Measurements from ENCODE around the gene SMAD2.

The SMAD2 gene

DNA sequence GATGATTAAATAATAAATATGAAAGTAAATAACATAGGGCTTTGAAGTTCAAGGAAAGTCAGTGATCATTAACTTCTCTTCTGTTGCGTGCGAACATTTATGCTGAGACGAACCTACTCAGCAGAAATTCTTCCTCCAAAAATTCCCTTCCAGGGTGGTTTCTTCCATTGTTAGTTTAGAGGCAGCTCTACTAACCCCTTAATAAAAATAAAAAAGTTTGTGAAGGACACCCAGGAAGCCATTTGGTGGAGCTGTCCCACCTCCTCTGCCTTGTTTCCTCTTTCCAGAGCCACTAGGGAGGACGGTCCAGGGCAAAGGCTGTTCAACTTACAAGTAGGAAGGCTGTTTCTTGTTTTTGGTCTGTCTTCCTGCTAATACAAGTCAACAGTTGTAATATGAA, 2.1 kb upstream of the SMAD2 start:
- no peak for DNase-seq (ENCODE audit: low read depth)
- TF ChIP-seq, protein P1, sequence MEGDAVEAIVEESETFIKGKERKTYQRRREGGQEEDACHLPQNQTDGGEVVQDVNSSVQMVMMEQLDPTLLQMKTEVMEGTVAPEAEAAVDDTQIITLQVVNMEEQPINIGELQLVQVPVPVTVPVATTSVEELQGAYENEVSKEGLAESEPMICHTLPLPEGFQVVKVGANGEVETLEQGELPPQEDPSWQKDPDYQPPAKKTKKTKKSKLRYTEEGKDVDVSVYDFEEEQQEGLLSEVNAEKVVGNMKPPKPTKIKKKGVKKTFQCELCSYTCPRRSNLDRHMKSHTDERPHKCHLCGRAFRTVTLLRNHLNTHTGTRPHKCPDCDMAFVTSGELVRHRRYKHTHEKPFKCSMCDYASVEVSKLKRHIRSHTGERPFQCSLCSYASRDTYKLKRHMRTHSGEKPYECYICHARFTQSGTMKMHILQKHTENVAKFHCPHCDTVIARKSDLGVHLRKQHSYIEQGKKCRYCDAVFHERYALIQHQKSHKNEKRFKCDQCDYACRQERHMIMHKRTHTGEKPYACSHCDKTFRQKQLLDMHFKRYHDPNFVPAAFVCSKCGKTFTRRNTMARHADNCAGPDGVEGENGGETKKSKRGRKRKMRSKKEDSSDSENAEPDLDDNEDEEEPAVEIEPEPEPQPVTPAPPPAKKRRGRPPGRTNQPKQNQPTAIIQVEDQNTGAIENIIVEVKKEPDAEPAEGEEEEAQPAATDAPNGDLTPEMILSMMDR (IDR thresholded peaks at IDR 0.05; ENCODE audit: low read length, missing control alignments), result no peak
- no peak overlapping the region for H3K4me3 ChIP-seq (replicated peaks; ENCODE audit: low read depth, low read length)

DNA sequence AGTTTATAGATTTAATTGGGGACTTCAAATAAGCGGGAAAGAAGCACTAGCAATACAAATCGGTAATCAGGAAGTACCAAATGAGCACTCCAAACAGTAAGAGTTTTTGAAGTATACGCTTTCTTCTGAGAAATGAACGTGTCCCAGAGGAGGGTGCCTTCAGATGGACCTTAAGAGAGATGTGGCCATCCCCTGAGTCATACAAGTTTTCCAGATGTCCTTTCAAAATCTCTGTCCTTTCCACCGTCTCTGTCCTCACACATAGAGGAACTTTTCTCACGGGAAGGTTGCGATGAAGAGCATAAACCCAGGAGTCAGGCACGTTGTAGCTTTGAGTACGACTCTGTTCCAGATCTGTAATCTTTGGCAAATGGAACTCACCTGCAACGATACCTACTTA, 1.7 kb upstream of the SMAD2 start:
- H3K4me3 ChIP-seq (replicated peaks; ENCODE audit: low read depth, low read length), result no peak overlapping the region
- TF ChIP-seq, protein P1 (IDR thresholded peaks at IDR 0.05; ENCODE audit: low read length, missing control alignments), result no peak
- no peak for DNase-seq (ENCODE audit: low read depth)

DNA sequence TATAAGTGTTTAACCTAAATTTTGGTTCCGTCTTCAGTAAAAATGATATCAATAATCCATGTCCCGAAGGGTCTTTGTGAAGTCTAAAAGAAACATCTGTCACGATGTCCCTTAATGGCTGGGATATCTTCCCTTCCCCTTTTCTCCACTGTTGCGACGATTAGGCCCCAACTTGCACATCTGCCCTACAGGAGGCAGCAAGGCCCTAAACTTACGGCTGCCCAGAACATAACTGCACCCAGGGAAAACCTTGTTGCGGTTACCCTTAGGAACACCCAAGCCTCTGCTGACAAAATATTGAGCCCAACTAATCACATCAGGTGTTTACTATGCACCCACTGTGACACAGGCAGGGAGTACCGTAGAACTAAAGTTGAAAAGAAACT, 1.3 kb upstream of the SMAD2 start:
- peak overlapping the region; percentile 92 for H3K4me3 ChIP-seq (replicated peaks; ENCODE audit: low read depth, low read length)
- TF ChIP-seq, protein P1 (IDR thresholded peaks at IDR 0.05; ENCODE audit: low read length, missing control alignments), result no peak
- DNase-seq (ENCODE audit: low read depth), result no peak

DNA sequence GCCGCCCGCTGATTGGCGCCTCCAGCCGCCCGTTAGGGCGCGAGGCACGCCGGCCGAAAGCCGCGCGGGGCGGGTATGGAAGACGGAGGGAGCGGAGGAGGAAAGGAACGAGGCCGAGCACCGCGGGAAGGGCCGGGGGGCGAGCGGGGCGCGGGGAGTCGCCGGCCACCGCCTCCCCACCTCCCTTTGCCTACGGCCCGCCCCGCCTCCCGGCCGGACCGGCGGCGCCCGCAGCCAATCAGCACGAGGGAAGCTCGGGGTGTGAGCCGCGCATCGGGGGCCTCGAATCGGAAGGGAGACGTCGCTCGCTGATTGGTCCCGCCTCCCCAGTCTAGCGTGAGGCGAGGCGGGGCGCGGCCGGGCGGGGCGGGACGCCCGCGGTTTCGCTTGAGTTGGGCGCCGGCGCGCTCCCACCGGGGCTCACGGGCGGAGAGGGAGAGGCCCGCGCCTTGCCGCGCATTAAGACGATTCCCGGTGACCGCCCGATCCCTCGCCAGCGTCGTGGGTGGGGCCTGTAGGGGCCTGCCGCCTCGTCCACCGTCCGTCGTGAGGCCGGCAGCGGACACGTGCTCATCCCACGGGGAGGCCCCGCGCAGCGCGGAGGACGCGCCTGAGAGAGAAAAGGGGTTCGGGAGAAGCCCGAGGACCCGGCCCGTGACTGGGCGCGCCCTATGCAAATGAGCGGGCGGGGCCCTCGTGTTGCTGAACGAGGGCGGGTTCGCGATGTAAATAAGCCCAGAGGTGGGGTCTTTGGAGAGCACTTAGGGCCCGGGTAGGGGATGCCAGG, 665 bp upstream of the SMAD2 start:
- H3K4me3 ChIP-seq (replicated peaks; ENCODE audit: low read depth, low read length), result peak overlapping the region; percentile 92
- peak; percentile 97 for DNase-seq (ENCODE audit: low read depth)
- TF ChIP-seq, protein P1 (IDR thresholded peaks at IDR 0.05; ENCODE audit: low read length, missing control alignments), result no peak

DNA sequence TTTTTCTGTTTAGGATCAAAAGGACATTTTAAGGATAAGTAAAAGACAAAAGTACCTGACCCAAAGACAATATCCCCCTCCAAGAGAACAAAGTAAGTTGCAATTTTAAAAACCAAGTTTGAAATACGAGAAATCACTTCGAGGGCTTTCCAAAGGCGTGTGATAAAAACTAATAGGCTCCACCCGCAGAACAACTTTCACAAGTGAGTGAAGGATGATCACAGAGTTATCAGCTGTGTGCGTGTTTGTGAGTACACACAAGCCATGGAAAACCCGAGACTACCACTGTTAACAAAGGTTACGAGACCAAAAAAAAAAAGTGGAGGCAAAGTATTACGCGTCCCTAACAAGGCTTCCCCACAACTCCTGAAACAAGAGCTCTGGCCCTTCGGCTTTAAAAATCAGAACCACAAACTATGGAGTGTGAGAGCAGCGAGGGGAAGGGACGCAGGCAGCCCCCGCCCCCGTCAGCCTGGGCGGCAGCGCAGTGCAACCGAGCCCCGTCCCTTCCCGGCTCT, 719 bp downstream of the SMAD2 start:
- TF ChIP-seq, protein P1 (IDR thresholded peaks at IDR 0.05; ENCODE audit: low read length, missing control alignments), result no peak
- peak; percentile 62 for DNase-seq (ENCODE audit: low read depth)
- peak overlapping the region; percentile 92 for H3K4me3 ChIP-seq (replicated peaks; ENCODE audit: low read depth, low read length)

DNA sequence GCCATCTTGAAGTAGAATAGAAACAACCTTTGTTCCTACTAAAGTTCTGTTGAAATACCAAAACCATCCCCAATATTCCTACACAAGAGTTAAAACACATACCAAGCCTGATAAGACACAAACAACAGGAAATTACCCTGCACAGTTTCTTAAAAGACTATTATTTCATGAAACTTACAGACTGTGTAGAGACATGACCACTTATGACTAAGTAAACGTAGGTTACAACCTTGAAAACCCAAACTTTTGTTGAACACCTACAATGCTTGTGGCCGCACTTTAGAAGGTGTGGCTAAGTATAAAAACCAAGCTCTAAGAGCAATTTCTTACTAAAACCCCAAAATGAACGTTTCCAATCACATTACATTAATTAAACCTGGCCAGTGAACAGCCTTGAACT, 2.0 kb downstream of the SMAD2 start:
- peak; percentile 87 for DNase-seq (ENCODE audit: low read depth)
- TF ChIP-seq, protein P1 (IDR thresholded peaks at IDR 0.05; ENCODE audit: low read length, missing control alignments), result no peak
- H3K4me3 ChIP-seq (replicated peaks; ENCODE audit: low read depth, low read length), result peak overlapping the region; percentile 92

Data from fibroblast of pulmonary artery (primary cell).